ENCODE measurements around the gene ATP10A.

ATP10A gene

DNA sequence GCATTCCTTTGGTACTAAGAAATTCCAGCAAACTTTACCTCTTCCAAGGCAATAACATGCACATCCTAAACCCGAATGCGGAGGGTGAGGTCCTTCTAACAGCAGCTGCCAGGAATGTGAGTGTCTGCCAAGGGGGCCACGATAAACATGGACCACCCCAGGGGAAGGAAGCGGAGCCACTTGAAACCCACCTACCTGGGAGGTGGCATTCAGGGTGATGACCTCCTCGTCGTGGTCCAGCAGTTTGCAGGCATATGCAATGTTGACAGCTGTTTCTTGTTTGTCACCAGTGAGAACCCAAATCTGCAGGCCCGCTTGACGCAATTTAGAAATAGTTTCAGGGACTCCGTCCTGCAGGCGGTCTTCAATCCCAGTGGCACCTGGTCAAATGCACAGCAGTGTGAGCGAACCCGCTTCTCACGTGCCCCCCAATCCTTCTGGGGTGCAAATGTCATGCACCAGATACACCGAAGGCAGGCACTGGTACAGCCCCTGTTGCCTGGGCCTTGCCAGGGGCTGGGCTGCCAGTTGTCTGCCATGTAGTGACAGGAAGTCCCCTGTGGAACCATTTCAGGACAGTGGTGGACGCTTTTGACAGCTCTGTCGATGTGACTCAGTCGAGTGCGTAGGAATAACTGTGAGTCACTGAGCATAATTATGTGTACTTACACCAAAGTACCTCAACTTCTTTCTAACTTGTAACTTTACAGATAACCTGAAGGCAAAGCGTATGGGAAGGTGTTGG is 161.2 kb downstream of the ATP10A start:
- CTCF ChIA-PET, result no interaction called here
- no peak overlapping the region for H3K27ac Mint-ChIP-seq

DNA sequence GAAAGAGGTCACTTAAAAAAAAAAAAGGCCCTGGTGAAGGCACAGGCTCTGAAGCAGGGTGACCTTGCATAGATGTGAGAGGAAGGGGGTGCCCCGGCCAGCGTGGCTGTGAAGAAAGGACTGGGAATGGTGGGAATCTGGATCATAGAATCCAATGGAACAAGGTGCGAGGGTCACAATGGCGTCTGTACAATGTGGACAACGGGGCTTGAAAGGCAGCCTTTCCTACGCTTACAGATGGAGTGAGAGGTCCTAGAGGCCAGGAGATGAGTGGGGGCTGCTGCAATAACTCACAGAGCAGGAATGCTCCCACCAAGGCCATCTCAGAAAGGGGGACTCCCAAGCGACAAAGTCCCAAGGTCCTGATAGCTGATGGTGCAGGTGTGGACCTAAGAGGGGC is 162.2 kb downstream of the ATP10A start:
- CTCF ChIA-PET, result interaction anchor here (1.3 kb wide), 1 partner anchor 9 kb away, joined by 5 read pairs; no protein-coding TSS in a partner anchor
- H3K36me3 Mint-ChIP-seq, result peaks cover 23% of the 10 kb centered on the region

More for the DNA sequence above, 161.2 kb downstream of the ATP10A start:
- Mint-ChIP-seq H3K4me1 (no peaks in the 10 kb centered on the region), H3K4me3 (no peak overlapping the region), H3K9me3 (no peaks in the 10 kb centered on the region), H3K36me3 (peaks cover 23% of the 10 kb centered on the region), H3K27me3 (no peaks in the 10 kb centered on the region)
- DNase-seq, result no peak

DNA sequence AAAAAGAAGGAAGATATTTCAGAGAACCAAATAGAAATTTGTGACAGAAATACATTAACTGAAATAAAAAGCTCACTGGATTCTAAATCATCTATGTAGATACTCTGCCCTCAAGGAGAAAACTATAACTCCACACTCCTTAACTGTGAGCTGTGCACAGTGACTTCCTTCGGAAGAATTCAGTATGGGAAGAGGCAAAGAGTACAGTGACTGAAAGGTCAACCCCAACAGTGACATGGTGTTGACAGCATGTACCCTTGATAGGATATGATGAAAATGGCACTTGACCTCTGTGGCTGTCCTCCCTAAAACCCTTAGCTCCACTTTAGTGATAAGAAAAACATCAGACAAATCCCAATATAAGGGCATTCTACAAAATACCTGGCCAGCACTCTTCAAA is 165.5 kb downstream of the ATP10A start:
- DNase-seq, result no peak
- CTCF ChIA-PET, result interaction anchor here (2.3 kb wide), 1 partner anchor 13 kb away, joined by 7 read pairs; no protein-coding TSS in a partner anchor
- H3K36me3 Mint-ChIP-seq, result peaks cover 30% of the 10 kb centered on the region

More for the DNA sequence above, 162.2 kb downstream of the ATP10A start:
- H3K27me3 Mint-ChIP-seq, result no peaks in the 10 kb centered on the region
- DNase-seq, result no peak
- no peaks in the 10 kb centered on the region for H3K4me1 Mint-ChIP-seq
- H3K4me3 Mint-ChIP-seq, result no peak overlapping the region
- no peak overlapping the region for H3K27ac Mint-ChIP-seq
- H3K9me3 Mint-ChIP-seq, result no peaks in the 10 kb centered on the region

GRCh38 chr15:25695875-25696760 is 167.0 kb downstream of the ATP10A start:
- Mint-ChIP-seq H3K4me1 (no peaks in the 10 kb centered on the region), H3K36me3 (peaks cover 30% of the 10 kb centered on the region), H3K27ac (no peak overlapping the region)

More for the DNA sequence above, 165.5 kb downstream of the ATP10A start:
- H3K27me3 Mint-ChIP-seq, result no peaks in the 10 kb centered on the region
- no peaks in the 10 kb centered on the region for H3K9me3 Mint-ChIP-seq
- H3K4me3 Mint-ChIP-seq, result no peak overlapping the region
- no peak overlapping the region for H3K27ac Mint-ChIP-seq
- no peaks in the 10 kb centered on the region for H3K4me1 Mint-ChIP-seq

GRCh38 chr15:25694823-25695312 is 168.3 kb downstream of the ATP10A start:
- peaks cover 31% of the 10 kb centered on the region for H3K36me3 Mint-ChIP-seq
- H3K9me3 Mint-ChIP-seq, result no peaks in the 10 kb centered on the region
- CTCF ChIA-PET, result interaction anchor here (1.2 to 1.5 kb wide), 2 partner anchors 15 to 239 kb away, joined by 3 to 4 read pairs; no protein-coding TSS in a partner anchor
- no peak for DNase-seq
- H3K27ac Mint-ChIP-seq, result no peak overlapping the region
- H3K4me3 Mint-ChIP-seq, result no peak overlapping the region
- H3K4me1 Mint-ChIP-seq, result no peaks in the 10 kb centered on the region
- H3K27me3 Mint-ChIP-seq, result no peaks in the 10 kb centered on the region

More at GRCh38 chr15:25695875-25696760, 167.0 kb downstream of the ATP10A start:
- DNase-seq, result no peak
- CTCF ChIA-PET, result interaction anchor here (1.3 to 2.3 kb wide), 2 partner anchors 14 to 238 kb away, joined by 7 read pairs; no protein-coding TSS in a partner anchor
- Mint-ChIP-seq H3K9me3 (no peaks in the 10 kb centered on the region), H3K4me3 (no peak overlapping the region), H3K27me3 (no peaks in the 10 kb centered on the region)

GRCh38 chr15:25694239-25694584 is 168.9 kb downstream of the ATP10A start:
- Mint-ChIP-seq H3K27me3 (no peaks in the 10 kb centered on the region), H3K4me3 (no peak overlapping the region), H3K4me1 (no peaks in the 10 kb centered on the region), H3K27ac (no peak overlapping the region), H3K36me3 (peaks cover 33% of the 10 kb centered on the region), H3K9me3 (no peaks in the 10 kb centered on the region)
- CTCF ChIA-PET, result interaction anchor here (1.2 to 1.5 kb wide), 2 partner anchors 15 to 240 kb away, joined by 3 to 4 read pairs; no protein-coding TSS in a partner anchor
- no peak for DNase-seq

DNA sequence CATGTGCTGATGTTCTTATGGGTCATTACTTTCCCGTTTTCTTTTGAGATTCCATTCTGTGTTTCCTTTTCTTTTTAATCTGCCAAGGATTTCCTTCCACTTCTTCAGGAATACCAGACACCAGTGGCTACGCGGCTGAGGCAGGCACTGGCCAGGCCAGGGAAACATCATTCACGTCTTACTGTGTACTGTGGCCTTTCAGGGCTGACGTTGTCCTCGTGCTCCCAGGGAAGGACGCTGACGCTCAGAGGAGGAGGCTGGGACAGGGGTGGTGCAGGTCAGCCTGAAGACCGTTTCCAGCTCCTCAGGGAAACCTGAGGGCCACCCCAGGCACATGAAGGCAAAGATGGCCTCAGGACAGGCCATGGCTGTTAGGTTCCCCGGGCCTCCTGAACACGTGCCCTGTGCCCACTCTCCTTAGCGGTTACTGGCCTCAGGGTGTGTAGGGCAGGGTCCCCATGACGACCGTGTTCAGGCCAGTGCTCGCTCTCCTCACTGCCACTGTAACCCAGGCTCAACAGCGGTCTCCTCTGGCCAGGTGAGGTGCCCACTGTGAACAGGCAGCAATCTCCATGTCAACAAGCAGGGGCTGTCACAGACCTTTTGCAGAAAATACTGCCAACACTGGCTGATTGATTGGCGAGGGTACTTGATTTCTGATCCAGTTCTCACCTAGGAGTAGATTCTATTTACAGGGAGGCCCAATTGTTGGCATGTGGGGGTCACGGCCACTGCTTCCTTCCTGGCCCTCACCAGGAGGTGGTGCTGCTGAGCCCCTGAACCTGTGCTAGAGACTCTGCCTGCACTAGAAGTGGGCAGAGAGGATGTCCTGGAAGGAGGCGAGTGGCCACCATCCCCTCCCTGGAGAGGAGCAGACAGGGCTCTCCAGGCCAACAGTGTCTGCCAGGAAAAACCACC is 169.5 kb downstream of the ATP10A start:
- Mint-ChIP-seq H3K4me1 (no peaks in the 10 kb centered on the region), H3K27me3 (no peaks in the 10 kb centered on the region), H3K27ac (no peak overlapping the region), H3K9me3 (no peaks in the 10 kb centered on the region), H3K4me3 (no peak overlapping the region), H3K36me3 (peaks cover 33% of the 10 kb centered on the region)
- DNase-seq, result peak; percentile 65
- CTCF ChIA-PET, result interaction anchor here (1.2 to 1.5 kb wide), 2 partner anchors 16 to 240 kb away, joined by 3 to 4 read pairs; no protein-coding TSS in a partner anchor

- no peak for DNase-seq
- H3K27ac Mint-ChIP-seq, result no peak overlapping the region
- no peak overlapping the region for H3K4me3 Mint-ChIP-seq
- H3K9me3 Mint-ChIP-seq, result no peaks in the 10 kb centered on the region
- H3K4me1 Mint-ChIP-seq, result no peaks in the 10 kb centered on the region
- CTCF ChIA-PET, result interaction anchor here (1.0 kb wide), 1 partner anchor 8 kb away, joined by 3 read pairs; no protein-coding TSS in a partner anchor
- no peaks in the 10 kb centered on the region for H3K27me3 Mint-ChIP-seq
- peaks cover 37% of the 10 kb centered on the region for H3K36me3 Mint-ChIP-seq
Observed at GRCh38 chr15:25691544-25692430, 171.3 kb downstream of the ATP10A start.

- peaks cover 41% of the 10 kb centered on the region for H3K36me3 Mint-ChIP-seq
- no peak overlapping the region for H3K4me3 Mint-ChIP-seq
- no peaks in the 10 kb centered on the region for H3K9me3 Mint-ChIP-seq
- no peaks in the 10 kb centered on the region for H3K27me3 Mint-ChIP-seq
- no peak for DNase-seq
- H3K27ac Mint-ChIP-seq, result no peak overlapping the region
- H3K4me1 Mint-ChIP-seq, result no peaks in the 10 kb centered on the region
- CTCF ChIA-PET, result no interaction called here
Observed at GRCh38 chr15:25690673-25691543, 172.2 kb downstream of the ATP10A start.

DNA sequence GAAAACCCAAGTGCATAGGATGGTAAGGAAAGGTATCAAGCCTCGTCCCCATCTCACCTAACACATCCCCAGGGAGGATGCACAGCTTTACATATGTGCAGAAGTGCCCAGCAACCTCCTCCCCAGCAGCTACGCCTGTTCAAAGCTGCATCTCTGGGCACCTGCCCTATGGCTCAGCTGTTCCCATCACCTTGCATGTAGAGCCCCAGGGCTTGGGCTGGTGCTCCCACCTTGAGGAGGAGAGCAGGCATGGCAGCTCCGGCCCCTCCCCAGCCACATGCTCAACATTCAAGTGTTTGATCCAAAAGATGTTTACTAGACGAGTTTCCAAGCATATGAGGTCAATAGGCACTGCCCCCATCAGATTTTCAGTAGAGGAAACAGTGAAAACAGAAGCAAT is 173.5 kb downstream of the ATP10A start:
- no peak for DNase-seq
- CTCF ChIA-PET, result interaction anchor here (0.7 to 1.2 kb wide), 2 partner anchors 21 to 243 kb away, joined by 3 read pairs; no protein-coding TSS in a partner anchor
- Mint-ChIP-seq H3K4me1 (no peaks in the 10 kb centered on the region), H3K27ac (no peak overlapping the region), H3K36me3 (peaks cover 50% of the 10 kb centered on the region), H3K4me3 (no peak overlapping the region), H3K27me3 (no peaks in the 10 kb centered on the region), H3K9me3 (no peaks in the 10 kb centered on the region)

GRCh38 chr15:25688166-25688565 is 175.0 kb downstream of the ATP10A start:
- CTCF ChIA-PET, result no interaction called here
- Mint-ChIP-seq H3K27me3 (no peaks in the 10 kb centered on the region), H3K27ac (no peak overlapping the region), H3K36me3 (peaks cover 55% of the 10 kb centered on the region), H3K4me1 (no peaks in the 10 kb centered on the region), H3K4me3 (no peak overlapping the region), H3K9me3 (no peaks in the 10 kb centered on the region)
- no peak for DNase-seq

DNA sequence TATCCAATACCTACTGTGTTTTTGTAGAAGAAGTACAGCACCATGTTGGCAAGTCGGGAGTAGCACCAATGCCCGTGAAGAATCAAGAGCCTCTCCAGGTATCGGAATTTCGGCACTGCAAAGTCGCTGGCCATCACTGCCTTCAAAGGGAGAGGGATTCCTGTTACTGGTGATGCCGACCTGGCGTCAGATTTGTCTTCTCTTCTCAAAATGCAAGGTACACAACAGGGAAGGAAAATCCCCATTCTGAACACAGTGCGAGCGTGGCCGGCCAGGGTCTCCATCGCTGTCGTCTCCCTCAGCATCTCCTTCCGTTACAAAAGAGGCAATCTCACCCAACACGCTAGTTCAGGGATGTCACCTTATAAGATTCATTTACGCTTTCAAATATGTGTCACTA is 175.4 kb downstream of the ATP10A start:
- CTCF ChIA-PET, result no interaction called here
- no peak overlapping the region for H3K27ac Mint-ChIP-seq
- no peaks in the 10 kb centered on the region for H3K9me3 Mint-ChIP-seq
- no peak overlapping the region for H3K4me3 Mint-ChIP-seq
- no peak for DNase-seq
- peaks cover 58% of the 10 kb centered on the region for H3K36me3 Mint-ChIP-seq
- H3K4me1 Mint-ChIP-seq, result no peaks in the 10 kb centered on the region
- H3K27me3 Mint-ChIP-seq, result no peaks in the 10 kb centered on the region
